Fibroblast of the aortic adventitia (primary cell): ENCODE data around the gene CBLB. TPM values are rescaled to one million over a fixed set of nuclear protein-coding genes. Genes with fewer than 3 reads are reported as not detected.

Experiments used
- DNase-seq: peaks from one replicate; pipeline ENCODE4 v3.0.0-alpha.2; 2010; ENCODE audit warnings: low read depth
- H3K4me3 ChIP-seq: 2 replicates; pipeline ENCODE4 v1.5.1; 2011; ENCODE audit warnings: low read depth, mild to moderate bottlenecking, control low read depth, low read length, moderate library complexity
- total RNA-seq: library from RNA; depleted of rRNA; stranded (reverse); fragments of >200 nt; gene quantifications from 2 replicates; pipeline ENCODE4 v1.2.3, GENCODE V29; 2012; ENCODE audit warnings: low replicate concordance
- TF ChIP-seq, protein P1 (sequence below): IDR thresholded peaks from 2 replicates; pipeline ENCODE4 v1.5.1; 2011; ENCODE audit warnings: mild to moderate bottlenecking, low read length, control low read depth, inconsistent platforms; ENCODE audit not compliant: insufficient read depth

The CBLB gene
- total RNA-seq, 1 donor, result 63.9 TPM

DNA sequence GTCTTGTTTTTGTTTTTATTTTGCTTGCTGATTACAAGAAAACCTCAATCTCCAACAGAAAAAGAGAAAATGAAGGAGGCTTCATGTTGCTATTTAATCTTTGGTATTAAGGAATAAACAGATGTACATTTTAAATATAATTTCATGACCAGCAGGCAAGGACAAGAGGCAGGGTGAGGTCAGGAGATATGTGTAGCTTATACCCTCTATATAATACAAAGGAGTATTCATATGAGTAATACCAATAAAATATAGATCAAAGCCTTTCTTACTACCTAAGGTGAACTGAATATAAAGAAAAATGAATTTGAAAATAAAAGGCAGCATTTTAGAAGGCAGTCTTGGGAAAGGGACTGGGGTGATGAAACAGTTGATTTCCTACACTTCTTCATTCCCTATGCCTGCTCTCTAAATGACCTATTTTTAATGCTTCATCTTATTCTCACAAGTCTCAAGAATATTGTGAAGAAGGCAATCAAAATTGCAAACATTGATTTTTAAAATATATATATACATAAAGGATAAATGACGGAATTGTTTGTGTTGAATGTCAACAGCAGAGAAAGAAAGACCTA lies 8.6 kb upstream of the CBLB start:
- TF ChIP-seq, protein P1, sequence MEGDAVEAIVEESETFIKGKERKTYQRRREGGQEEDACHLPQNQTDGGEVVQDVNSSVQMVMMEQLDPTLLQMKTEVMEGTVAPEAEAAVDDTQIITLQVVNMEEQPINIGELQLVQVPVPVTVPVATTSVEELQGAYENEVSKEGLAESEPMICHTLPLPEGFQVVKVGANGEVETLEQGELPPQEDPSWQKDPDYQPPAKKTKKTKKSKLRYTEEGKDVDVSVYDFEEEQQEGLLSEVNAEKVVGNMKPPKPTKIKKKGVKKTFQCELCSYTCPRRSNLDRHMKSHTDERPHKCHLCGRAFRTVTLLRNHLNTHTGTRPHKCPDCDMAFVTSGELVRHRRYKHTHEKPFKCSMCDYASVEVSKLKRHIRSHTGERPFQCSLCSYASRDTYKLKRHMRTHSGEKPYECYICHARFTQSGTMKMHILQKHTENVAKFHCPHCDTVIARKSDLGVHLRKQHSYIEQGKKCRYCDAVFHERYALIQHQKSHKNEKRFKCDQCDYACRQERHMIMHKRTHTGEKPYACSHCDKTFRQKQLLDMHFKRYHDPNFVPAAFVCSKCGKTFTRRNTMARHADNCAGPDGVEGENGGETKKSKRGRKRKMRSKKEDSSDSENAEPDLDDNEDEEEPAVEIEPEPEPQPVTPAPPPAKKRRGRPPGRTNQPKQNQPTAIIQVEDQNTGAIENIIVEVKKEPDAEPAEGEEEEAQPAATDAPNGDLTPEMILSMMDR, result no peak
- H3K4me3 ChIP-seq, result no peak overlapping the region
- DNase-seq, result no peak

DNA sequence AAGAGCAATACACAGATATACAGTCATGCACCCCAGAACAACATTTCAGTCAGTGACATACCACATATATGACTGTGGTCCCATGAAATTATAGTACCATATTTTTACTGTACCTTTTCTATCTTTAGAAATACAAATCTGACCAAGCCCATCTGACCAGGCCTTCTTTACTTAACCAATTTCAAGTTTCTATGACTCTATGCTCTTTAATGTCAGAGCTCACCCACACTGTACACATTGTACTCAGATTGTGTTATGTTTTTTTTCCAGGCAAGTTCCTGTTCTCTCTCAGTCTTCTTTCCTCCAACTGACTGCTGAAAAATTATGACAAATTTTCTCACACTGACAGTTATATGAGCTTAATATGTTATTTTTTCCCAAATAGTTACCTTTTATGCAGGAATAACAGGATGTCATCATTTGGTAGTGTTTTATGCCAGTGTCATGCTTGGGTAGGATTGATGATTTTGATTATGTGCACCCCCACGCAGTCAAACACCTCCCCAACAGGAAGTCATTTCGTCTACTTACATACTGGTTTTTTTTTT lies 8.0 kb upstream of the CBLB start:
- no peak for DNase-seq
- TF ChIP-seq, protein P1, result no peak
- H3K4me3 ChIP-seq, result no peak overlapping the region

DNA sequence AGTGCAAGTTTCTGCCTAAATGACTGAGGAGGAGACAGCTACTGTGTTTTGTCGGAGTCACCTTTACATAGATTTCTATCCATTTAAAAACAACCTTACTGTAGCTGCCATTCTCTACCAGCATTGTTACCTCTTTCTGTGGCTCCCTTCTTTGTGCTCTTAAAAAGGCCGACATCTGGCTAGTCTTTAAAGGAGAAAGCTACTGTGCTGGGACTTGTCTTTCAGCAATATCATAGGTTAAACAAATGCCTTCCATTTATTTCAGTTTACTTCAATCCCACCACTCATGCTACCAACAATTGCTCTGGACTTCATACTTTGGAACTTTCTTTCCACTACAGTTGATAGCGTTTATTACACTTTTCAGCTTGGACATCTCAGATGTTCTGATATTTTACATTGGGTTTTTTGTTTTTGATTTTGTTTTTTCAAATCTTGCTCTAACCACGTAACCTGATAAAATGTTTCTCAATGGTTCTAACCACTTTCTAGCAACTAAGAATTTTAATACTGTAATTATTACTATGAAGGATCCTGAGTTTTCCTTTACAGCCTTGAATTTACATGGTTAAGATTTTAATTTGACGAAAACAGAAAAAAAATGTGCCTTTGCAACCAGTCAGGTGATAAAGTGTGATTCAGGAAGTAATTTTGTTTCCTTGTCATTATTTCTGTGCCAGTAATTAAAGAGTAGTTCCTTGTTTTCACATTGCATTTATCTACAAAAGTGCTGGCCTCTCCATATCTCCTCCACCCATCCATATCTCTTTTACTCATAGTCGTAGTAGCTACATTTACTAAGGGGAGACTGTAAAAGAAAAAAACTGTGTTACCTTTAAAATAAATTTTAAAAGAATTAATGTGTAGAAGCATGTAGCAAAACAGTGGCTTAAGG lies 1.3 kb upstream of the CBLB start:
- DNase-seq, result no peak
- TF ChIP-seq, protein P1, result no peak
- H3K4me3 ChIP-seq, result peak overlapping the region; percentile 87

DNA sequence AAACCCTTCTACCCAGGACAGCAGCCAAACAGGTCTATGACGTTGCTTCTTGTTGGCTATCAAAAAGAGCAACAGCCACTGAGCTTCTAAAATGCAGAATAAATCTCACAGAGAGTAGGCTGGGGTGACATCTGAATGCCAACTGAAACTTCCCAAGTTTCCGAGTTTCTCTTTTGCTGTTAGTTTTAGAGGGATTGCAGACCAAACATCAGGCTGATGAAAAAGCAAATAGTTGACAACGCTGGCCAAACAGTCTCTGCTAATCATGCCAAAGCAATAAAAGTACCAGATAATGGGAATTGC lies 670 bp upstream of the CBLB start:
- no peak for DNase-seq
- TF ChIP-seq, protein P1, result no peak
- H3K4me3 ChIP-seq, result peak overlapping the region; percentile 87

DNA sequence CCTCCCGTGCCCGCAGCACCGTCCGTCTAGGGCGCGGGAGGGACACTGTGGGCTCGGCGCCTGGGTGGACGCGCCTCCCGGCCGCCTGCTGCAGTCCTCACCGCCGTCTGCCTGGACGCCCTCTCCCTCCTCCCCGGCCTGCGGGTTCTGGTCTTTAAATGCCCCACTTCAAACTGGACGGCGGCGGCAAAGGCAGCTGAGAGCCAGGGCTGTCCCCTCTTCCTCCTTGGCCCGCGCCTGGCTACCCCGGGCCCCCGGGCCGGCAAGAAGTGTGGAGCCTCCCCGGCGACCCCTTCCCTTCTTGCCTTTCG lies 426 bp downstream of the CBLB start:
- peak overlapping the region; percentile 87 for H3K4me3 ChIP-seq
- peak; percentile 43 for DNase-seq
- TF ChIP-seq, protein P1, result no peak

DNA sequence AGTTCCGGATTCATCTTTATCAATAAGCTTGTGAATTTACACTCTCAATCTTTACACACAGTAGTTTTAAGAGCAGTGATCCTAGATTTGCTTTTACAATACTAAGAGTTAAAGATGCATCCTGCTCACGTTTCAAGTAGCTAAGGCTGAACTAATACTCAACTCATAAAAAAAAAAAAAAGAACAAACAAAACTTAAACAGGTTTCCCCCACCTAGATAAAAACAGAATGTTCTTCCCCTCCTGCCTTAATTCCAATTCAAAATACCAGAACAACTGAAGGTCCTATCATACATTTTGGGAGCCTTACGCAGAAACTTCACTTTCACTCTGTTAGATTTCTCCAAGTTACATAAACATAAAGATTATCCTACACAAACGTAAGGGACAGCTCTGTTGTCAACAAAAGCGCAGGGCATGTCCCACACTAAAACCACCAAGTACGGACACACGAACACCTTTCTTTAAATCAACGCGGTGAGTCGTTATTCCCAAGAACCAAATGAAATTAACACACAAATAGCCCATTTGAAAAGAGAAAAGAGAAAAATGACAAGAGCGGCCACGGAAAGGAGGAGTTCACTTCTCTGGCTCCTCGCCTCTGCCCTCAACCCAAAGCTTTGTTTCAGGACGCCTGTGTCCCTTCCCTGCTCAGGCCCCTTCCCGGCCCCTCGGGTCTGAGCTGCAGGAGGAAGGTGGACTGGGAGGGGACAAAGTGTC lies 941 bp downstream of the CBLB start:
- peak overlapping the region; percentile 87 for H3K4me3 ChIP-seq
- TF ChIP-seq, protein P1, result no peak
- DNase-seq, result peak; percentile 44
